BLaER1 treated with 17β-estradiol and CSF1 and Interleukin-3, amounts not matched to agents 10 nM and 100 nM (cell line): ENCODE measurements around the gene ZNF471.
A peak's percentile ranks its signal among the peaks of the same experiment; 100 is the strongest.

Experiments
- H3K27ac ChIP-seq, 11 experiments: shearing (Covaris generic); formaldehyde crosslinking; 2 replicates each; pipeline ENCODE4 v1.8.1; 2022
- H3K27me3 ChIP-seq, 11 experiments: shearing (Covaris generic); formaldehyde crosslinking; 2 replicates each; pipeline ENCODE4 v1.8.1; 2022
- H3K36me3 ChIP-seq, 11 experiments: shearing (Covaris generic); formaldehyde crosslinking; 2 replicates each; pipeline ENCODE4 v1.8.1; 2022
- H3K4me1 ChIP-seq, 10 experiments: shearing (Covaris generic); formaldehyde crosslinking; 2 replicates each; pipeline ENCODE4 v1.8.1; 2022
- H3K4me2 ChIP-seq, 11 experiments: shearing (Covaris generic); formaldehyde crosslinking; 2 replicates each; pipeline ENCODE4 v1.8.1; 2022
- H3K4me3 ChIP-seq, 10 experiments: shearing (Covaris generic); formaldehyde crosslinking; 2 replicates each; pipeline ENCODE4 v1.8.1; 2022
- H3K9ac ChIP-seq, 11 experiments: shearing (Covaris generic); formaldehyde crosslinking; 2 replicates each; pipeline ENCODE4 v1.8.1; 2022
- H3K9me3 ChIP-seq, 11 experiments: shearing (Covaris generic); formaldehyde crosslinking; replicated peaks in 1 of 11; 2 replicates each; pipeline ENCODE4 v1.8.1; 2022
- H4K20me1 ChIP-seq, 11 experiments: shearing (Covaris generic); formaldehyde crosslinking; 2 replicates each; pipeline ENCODE4 v1.8.1; 2022
- Cebpa-rat ChIP-seq, 11 experiments: shearing (Covaris generic); IDR thresholded peaks; 2 replicates each; pipeline ENCODE4 v1.8.1; 2022

ZNF471 gene

DNA sequence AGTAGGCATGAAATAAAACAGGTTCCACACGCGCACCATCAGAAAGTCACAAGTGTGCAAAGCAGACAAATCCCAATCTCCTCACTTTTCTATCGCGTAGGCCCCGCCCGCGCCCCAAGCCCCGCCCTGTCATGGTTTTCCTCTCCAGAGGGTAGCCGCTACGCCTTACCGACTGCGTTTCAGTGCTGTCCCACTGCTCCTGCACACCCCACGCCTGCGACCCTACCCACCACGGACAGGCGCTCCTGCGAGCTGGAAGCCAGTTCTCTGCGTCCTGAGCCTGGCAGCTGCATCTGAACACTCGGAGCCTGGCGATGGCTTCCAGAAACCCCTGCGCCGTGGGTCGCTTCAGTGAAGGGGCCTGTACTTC lies 59.2 kb downstream of the ZNF471 start:
- peaks cover 89 to 94% (median 92%) of the 10 kb centered on the region in 11 experiments for H3K9me3 ChIP-seq
- H4K20me1 ChIP-seq = no peaks in the 10 kb centered on the region
- no peak for TF ChIP-seq Cebpa-rat (IDR thresholded peaks at IDR 0.05)
- H3K9ac ChIP-seq = peak overlapping the region; percentile 80 to 90 (median 85)
- H3K36me3 ChIP-seq = peaks cover 69 to 84% (median 79%) of the 10 kb centered on the region in 11 experiments
- no peaks in the 10 kb centered on the region; a peak in 1 of 22 replicates for H3K27me3 ChIP-seq
- peaks cover 8 to 15% (median 10%) of the 10 kb centered on the region in 10 experiments; a peak in 18 of 20 replicates for H3K4me1 ChIP-seq
- peak overlapping the region; percentile 81 to 92 (median 88) for H3K4me3 ChIP-seq
- peak overlapping the region; percentile 76 to 95 (median 92) for H3K4me2 ChIP-seq
- H3K27ac ChIP-seq = peak overlapping the region; percentile 73 to 88 (median 82)

DNA sequence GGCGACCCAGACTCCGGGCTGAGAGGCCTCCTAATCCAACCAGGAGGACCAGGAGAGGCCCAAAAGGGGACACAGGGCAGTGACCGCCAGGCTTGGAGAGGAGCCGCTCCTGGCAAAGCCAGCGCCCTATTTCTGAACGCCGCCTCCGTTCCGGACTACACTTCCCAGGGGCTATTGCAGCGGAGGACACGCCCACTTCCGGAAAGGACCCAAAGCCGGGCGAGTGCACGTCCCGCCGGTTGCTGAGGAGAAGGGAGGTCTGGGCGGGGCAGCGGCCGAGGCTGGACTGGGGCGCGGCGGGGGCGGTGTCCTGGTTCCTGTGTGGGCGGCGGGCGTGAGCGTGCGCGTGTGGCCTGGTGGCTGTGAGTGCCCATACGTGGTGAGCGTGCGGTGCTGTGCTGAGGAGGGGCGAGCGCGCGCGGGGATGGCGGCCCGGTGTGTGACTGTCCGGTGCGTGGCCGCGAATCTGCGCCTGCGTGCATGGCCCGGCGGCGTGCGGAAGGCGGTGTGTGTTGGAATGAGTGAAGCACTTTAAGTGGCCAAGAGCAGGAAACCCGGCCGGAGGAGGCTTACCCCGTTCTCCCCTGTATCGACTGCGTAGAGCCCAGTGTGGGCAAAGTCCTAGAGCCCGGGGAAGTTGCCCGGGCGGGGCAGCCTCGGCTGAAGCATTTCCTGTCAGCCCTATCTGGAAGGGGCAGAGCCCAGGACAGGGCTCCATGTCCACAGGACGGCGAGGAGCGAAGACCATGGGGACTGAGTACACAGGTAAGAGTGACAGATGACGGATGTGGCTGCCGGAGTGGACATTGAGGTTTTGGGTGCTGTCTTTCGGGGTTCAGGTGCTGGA lies 59.8 kb downstream of the ZNF471 start, which contains the start of gene ZNF470:
ZNF470 (plus strand) TSS at position 195 of the 847 bp plus-strand sequence. CDS start 2,844 bp downstream, outside the sequence.
- H4K20me1 ChIP-seq = no peaks in the 10 kb centered on the region
- TF ChIP-seq Cebpa-rat (IDR thresholded peaks at IDR 0.05) = no peak
- H3K4me2 ChIP-seq = peak within 1 kb of the TSS; percentile 78 to 96 (median 93)
- H3K27me3 ChIP-seq = no peaks in the 10 kb centered on the region; a peak in 1 of 22 replicates
- H3K36me3 ChIP-seq = peaks cover 69 to 84% (median 79%) of the 10 kb centered on the region in 11 experiments
- peaks cover 89 to 94% (median 92%) of the 10 kb centered on the region in 11 experiments for H3K9me3 ChIP-seq
- peak within 1 kb of the TSS; percentile 80 to 90 (median 85) for H3K9ac ChIP-seq
- peak within 1 kb of the TSS; percentile 73 to 88 (median 82) for H3K27ac ChIP-seq
- H3K4me1 ChIP-seq = peaks cover 8 to 15% (median 10%) of the 10 kb centered on the region in 10 experiments; a peak in 18 of 20 replicates
- H3K4me3 ChIP-seq = peak within 1 kb of the TSS; percentile 81 to 92 (median 88)

DNA sequence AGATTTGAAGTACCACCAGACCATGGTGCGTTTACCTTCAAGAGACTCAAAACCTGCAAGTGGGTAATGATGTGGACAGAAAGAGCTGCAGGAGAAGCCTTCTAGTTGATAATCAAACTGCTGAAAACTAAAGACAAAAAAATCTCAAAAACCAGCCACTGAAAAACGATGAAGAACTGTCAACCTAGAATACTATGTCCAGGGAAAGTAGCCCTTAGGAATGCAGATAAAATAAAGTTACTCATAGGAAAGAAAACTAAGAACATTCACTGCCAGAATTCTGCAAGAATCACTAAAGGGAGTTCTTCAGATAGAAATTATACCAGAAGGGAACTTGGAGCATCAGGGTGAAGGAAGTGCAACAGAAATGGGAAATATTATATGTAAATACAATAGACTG lies 64.9 kb downstream of the ZNF471 start:
- H4K20me1 ChIP-seq = no peaks in the 10 kb centered on the region
- peaks cover 6 to 11% (median 9%) of the 10 kb centered on the region in 10 experiments; a peak in 17 of 20 replicates for H3K4me1 ChIP-seq
- H3K27me3 ChIP-seq = no peaks in the 10 kb centered on the region; a peak in 2 of 22 replicates
- no peak overlapping the region for H3K4me2 ChIP-seq
- peak overlapping the region in 3 of 10 experiments; percentile 25 to 34 (median 27); a peak in 4 of 20 replicates for H3K4me3 ChIP-seq
- H3K9me3 ChIP-seq = peaks cover 99 to 100% (median 100%) of the 10 kb centered on the region in 11 experiments
- TF ChIP-seq Cebpa-rat (IDR thresholded peaks at IDR 0.05) = no peak
- H3K9ac ChIP-seq = no peak overlapping the region
- H3K36me3 ChIP-seq = peaks cover 91 to 97% (median 95%) of the 10 kb centered on the region in 11 experiments
- no peak overlapping the region for H3K27ac ChIP-seq

DNA sequence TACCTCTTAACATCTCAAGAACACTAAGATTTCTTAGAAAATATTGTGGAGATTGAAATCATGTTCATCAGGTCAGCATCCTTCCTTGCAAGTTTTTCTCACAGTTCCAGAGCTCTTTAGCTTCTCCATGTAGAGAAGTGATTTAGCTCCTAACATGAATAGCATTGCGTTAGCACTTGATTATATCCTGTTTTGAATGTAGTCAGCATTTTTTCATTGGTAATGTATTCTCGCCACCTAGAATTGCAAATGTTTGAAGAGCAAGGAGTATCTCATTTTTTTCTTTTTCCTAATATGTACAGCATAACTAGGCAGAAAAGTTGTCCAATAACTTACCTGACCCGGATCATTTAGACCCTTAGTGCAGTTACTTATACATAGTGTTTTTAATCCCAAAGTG lies 66.3 kb downstream of the ZNF471 start:
- no peaks in the 10 kb centered on the region for H3K4me1 ChIP-seq
- no peak overlapping the region for H3K9ac ChIP-seq
- no peak overlapping the region for H3K4me2 ChIP-seq
- TF ChIP-seq Cebpa-rat (IDR thresholded peaks at IDR 0.05) = no peak
- peak overlapping the region in 7 of 10 experiments; percentile 4 to 45 (median 31); a peak in 8 of 20 replicates for H3K4me3 ChIP-seq
- H4K20me1 ChIP-seq = no peaks in the 10 kb centered on the region
- peaks cover 100% of the 10 kb centered on the region in 11 experiments for H3K9me3 ChIP-seq
- no peak overlapping the region for H3K27ac ChIP-seq
- peaks cover 99 to 100% (median 100%) of the 10 kb centered on the region in 11 experiments for H3K36me3 ChIP-seq
- no peaks in the 10 kb centered on the region; a peak in 2 of 22 replicates for H3K27me3 ChIP-seq

DNA sequence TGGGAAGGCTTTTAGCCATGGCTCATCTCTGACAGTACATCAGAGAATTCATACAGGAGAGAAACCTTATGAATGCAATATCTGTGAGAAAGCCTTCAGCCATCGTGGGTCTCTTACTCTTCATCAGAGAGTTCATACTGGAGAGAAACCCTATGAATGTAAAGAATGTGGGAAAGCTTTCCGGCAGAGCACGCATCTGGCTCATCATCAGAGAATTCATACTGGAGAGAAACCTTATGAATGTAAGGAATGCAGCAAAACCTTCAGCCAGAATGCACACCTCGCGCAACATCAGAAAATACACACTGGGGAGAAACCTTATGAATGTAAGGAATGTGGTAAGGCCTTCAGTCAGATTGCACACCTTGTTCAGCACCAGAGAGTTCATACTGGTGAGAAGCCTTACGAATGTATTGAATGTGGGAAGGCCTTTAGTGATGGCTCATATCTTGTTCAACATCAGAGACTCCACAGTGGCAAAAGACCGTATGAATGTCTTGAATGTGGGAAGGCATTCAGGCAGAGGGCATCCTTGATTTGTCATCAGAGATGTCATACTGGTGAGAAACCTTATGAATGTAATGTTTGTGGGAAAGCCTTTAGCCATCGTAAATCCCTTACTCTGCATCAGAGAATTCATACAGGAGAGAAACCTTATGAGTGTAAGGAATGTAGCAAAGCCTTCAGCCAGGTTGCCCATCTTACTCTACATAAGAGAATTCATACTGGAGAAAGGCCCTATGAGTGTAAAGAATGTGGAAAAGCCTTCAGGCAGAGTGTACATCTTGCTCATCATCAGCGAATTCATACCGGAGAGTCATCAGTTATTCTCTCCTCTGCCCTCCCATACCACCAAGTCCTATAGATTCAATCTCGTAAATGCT lies 70.3 kb downstream of the ZNF471 start:
- TF ChIP-seq Cebpa-rat (IDR thresholded peaks at IDR 0.05) = no peak

More for the DNA sequence above, 70.3 kb downstream of the ZNF471 start:
- Histone ChIP-seq H3K27ac (no peak overlapping the region), H4K20me1 (no peaks in the 10 kb centered on the region), H3K27me3 (no peaks in the 10 kb centered on the region; a peak in 1 of 22 replicates), H3K9ac (no peak overlapping the region), H3K36me3 (peaks cover 94 to 100% (median 99%) of the 10 kb centered on the region in 11 experiments), H3K9me3 (peaks cover 100% of the 10 kb centered on the region in 11 experiments), H3K4me1 (no peaks in the 10 kb centered on the region), H3K4me3 (peak overlapping the region in 8 of 10 experiments; percentile 3 to 50 (median 32); a peak in 13 of 20 replicates), H3K4me2 (no peak overlapping the region)
